ENCODE results near the gene EPHB2. TPM values are rescaled to one million over a fixed set of nuclear protein-coding genes. Genes with fewer than 3 reads are reported as not detected.

EPHB2 gene
- total and polyA plus RNA-seq, 2 of the 13 experiments (the other 11 are each of a cell fraction or from before 2014, with no cell fraction given), result 0.03 to 0.11 TPM

DNA sequence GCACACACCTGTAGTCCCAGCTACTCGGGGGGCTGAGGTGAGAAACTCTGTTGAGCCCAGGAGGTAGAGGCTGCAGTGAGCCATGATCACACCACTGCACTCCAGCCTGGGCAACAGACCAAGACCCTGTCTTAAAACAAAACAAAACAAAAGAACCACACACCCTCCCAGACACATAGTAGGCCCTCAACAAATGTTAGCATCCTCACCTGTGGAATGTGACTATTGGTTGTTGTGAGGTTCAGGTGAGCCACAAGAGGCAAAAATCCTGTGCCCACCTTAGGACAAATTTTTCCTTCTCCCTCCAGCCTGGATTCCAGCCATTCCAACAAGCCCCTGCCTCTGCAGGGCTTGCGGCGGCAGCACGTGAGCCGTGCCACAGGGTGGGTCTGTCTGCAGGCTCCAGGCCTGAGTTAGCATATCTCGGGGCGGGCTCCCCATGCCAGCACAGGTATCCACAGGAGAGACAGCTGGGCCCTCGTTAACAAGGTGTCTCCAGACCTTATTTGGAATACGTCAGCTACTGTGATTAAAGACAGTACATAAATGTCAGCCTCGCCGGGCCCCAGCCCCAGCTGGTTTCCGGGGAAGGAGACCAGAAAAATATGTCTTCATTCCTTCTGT, 40.2 kb upstream of the EPHB2 start:
- in situ Hi-C loops (cut with HindIII; ENCODE audit: extremely low pct_ligation_motif_present, low pct_unique_long_range_greater_than_20kb), result no loop called here
- TF ChIP-seq, protein P1, sequence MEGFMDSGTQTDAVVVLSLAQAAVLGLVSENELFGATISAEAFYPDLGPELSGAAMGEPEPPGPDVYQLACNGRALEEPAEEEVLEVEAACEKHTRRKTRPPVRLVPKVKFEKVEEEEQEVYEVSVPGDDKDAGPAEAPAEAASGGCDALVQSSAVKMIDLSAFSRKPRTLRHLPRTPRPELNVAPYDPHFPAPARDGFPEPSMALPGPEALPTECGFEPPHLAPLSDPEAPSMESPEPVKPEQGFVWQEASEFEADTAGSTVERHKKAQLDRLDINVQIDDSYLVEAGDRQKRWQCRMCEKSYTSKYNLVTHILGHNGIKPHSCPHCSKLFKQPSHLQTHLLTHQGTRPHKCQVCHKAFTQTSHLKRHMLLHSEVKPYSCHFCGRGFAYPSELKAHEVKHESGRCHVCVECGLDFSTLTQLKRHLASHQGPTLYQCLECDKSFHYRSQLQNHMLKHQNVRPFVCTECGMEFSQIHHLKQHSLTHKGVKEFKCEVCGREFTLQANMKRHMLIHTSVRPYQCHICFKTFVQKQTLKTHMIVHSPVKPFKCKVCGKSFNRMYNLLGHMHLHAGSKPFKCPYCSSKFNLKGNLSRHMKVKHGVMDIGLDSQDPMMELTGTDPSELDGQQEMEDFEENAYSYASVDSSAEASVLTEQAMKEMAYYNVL (CRISPR knock-in tag; IDR thresholded peaks at IDR 0.05; ENCODE audit: borderline replicate concordance), result no peak
- TF ChIP-seq ZKSCAN1 (IDR thresholded peaks at IDR 0.05; ENCODE audit: low read length), result peak; percentile 57; the same call in 1 of the 2 replicates
- ChIA-PET POLR2A (no interaction called here), CTCF (ENCODE audit: low intra/inter-chr PET ratio, low total read pairs) (no interaction called here)
- FAIRE-seq (no peak), DNase-seq (ENCODE audit: low spot score) (no peak), ATAC-seq (no peak)
- H3K27me3 ChIP-seq (ENCODE audit: control insufficient read depth in 1 of 2, insufficient read depth in 2 of 2, low read length in 2 of 2), result peaks cover 3 to 4% of the 10 kb centered on the region in 2 experiments; a peak in 4 of 5 replicates
- WGBS (ENCODE audit: low lambda C conversion rate), result 25% methylated on average over 11 of the region's 12 CpGs
- H3K4me3 ChIP-seq (replicated peaks in 1 of 3; ENCODE audit: insufficient read depth in 1 of 3, low read depth in 2 of 3, low read length in 3 of 3), result no peak overlapping the region
- no peak overlapping the region for H2AFZ ChIP-seq (ENCODE audit: low read length)
- intact Hi-C loops (cut with micrococcal nuclease; ENCODE audit: unreplicated experiment), result no loop called here
- no peaks in the 10 kb centered on the region for H3K36me3 ChIP-seq (replicated peaks in 1 of 2; ENCODE audit: control insufficient read depth in 1 of 2, insufficient read depth in 2 of 2, low read length in 2 of 2)
- no peak overlapping the region for H3K9ac ChIP-seq (ENCODE audit: insufficient read depth, low read depth, low read length)
- no peak overlapping the region for H3K4me2 ChIP-seq (ENCODE audit: low read depth, low read length)
- H3K4me1 ChIP-seq (ENCODE audit: insufficient read depth, low read length), result no peaks in the 10 kb centered on the region
- no peaks in the 10 kb centered on the region for H4K20me1 ChIP-seq (ENCODE audit: insufficient read depth, low read length)
- no peak overlapping the region for H3K27ac ChIP-seq (ENCODE audit: extremely low read length, insufficient read depth, low read length)
- BruUV-seq (replicated peaks), result no TSS peak
- no peaks in the 10 kb centered on the region for H3K79me2 ChIP-seq (ENCODE audit: insufficient read depth, low read length)
- H3K9me3 ChIP-seq (ENCODE audit: low read length), result no peaks in the 10 kb centered on the region

DNA sequence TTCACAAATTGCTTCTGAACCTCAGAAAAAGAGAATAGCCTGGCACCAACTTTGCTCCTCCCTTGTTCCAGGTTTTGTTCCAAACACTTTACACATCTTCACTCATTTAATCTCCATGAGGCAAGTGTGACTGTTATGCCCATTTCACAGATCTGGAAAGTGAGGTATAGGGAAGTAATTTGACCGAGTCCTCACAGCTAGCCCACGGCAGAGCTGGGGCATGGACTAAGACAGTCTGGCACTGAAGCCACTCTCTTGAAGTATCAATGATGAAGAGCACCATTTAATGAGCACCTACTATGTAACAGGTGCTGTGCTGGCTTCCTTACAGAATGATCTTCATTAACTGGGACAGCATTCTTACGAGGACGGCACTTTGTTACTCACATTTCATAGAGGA, 38.6 kb upstream of the EPHB2 start:
- no peak overlapping the region for H3K4me3 ChIP-seq (replicated peaks in 1 of 3; ENCODE audit: insufficient read depth in 1 of 3, low read depth in 2 of 3, low read length in 3 of 3)
- ATAC-seq, result no peak
- no peaks in the 10 kb centered on the region for H4K20me1 ChIP-seq (ENCODE audit: insufficient read depth, low read length)
- H3K9ac ChIP-seq (ENCODE audit: insufficient read depth, low read depth, low read length), result no peak overlapping the region
- ChIA-PET POLR2A (no interaction called here), CTCF (ENCODE audit: low intra/inter-chr PET ratio, low total read pairs) (no interaction called here)
- no peak for DNase-seq (ENCODE audit: low spot score)
- intact Hi-C loops (cut with micrococcal nuclease; ENCODE audit: unreplicated experiment) (no loop called here), in situ Hi-C loops (cut with HindIII; ENCODE audit: extremely low pct_ligation_motif_present, low pct_unique_long_range_greater_than_20kb) (no loop called here)
- no TSS peak for BruUV-seq (replicated peaks)
- H2AFZ ChIP-seq (ENCODE audit: low read length), result no peak overlapping the region
- H3K4me1 ChIP-seq (ENCODE audit: insufficient read depth, low read length), result no peaks in the 10 kb centered on the region
- H3K36me3 ChIP-seq (replicated peaks in 1 of 2; ENCODE audit: control insufficient read depth in 1 of 2, insufficient read depth in 2 of 2, low read length in 2 of 2), result no peaks in the 10 kb centered on the region
- WGBS (ENCODE audit: low lambda C conversion rate), result 24% methylated on average over 4 of the region's 4 CpGs
- H3K27me3 ChIP-seq (ENCODE audit: control insufficient read depth in 1 of 2, insufficient read depth in 2 of 2, low read length in 2 of 2), result peaks cover 3 to 6% of the 10 kb centered on the region in 2 experiments; a peak in 1 of 5 replicates
- no peaks in the 10 kb centered on the region for H3K9me3 ChIP-seq (ENCODE audit: low read length)
- no peak for FAIRE-seq
- no peaks in the 10 kb centered on the region for H3K79me2 ChIP-seq (ENCODE audit: insufficient read depth, low read length)
- H3K27ac ChIP-seq (ENCODE audit: extremely low read length, insufficient read depth, low read length), result no peak overlapping the region
- H3K4me2 ChIP-seq (ENCODE audit: low read depth, low read length), result no peak overlapping the region
- TF ChIP-seq ZNF629 (CRISPR knock-in tag; conservative IDR thresholded peaks at IDR 0.05), result peak; percentile 77
- no peak for TF ChIP-seq GABPB1 (CRISPR knock-in tag; IDR thresholded peaks at IDR 0.05)

All from HepG2 (cell line).